Adipocyte (in vitro differentiated cells): ENCODE data around the gene VPS35.
"Not testable (repeated sequence)": the region's sequence is repeated elsewhere in the genome, so short reads cannot be mapped to it uniquely, and the experiment has no call there.

Source experiments
- DNase-seq: peaks from one replicate; pipeline ENCODE4 v3.0.0-alpha.2; 2015; ENCODE audit warnings: low read depth
- H3K27me3 ChIP-seq: replicated peaks from 2 replicates; pipeline ENCODE4 v1.7.0; 2013; ENCODE audit warnings: mild to moderate bottlenecking, low read length, moderate library complexity; ENCODE audit not compliant: control insufficient read depth, insufficient read depth
- H3K36me3 ChIP-seq: 2 replicates; pipeline ENCODE4 v1.7.0; 2013; ENCODE audit warnings: low read length, mild to moderate bottlenecking, moderate library complexity; ENCODE audit not compliant: control insufficient read depth, insufficient read depth, severe bottlenecking
- H3K4me1 ChIP-seq: 2 replicates; pipeline ENCODE4 v1.7.0; 2013; ENCODE audit warnings: mild to moderate bottlenecking, low read length, moderate library complexity; ENCODE audit not compliant: control insufficient read depth, insufficient read depth
- H3K4me3 ChIP-seq: 2 replicates; pipeline ENCODE4 v1.7.0; 2013; ENCODE audit warnings: mild to moderate bottlenecking, low read length, moderate library complexity
- H3K9ac ChIP-seq: 2 replicates; pipeline ENCODE4 v1.7.0; 2013; ENCODE audit warnings: mild to moderate bottlenecking, low read length, moderate library complexity
- H3K9me3 ChIP-seq: 2 replicates; pipeline ENCODE4 v1.7.0; 2013; ENCODE audit warnings: mild to moderate bottlenecking, low read length, moderate library complexity; ENCODE audit not compliant: control insufficient read depth

Gene VPS35

GRCh38 chr16:46689365-46690280, 645 bp upstream of the VPS35 start, which contains the start of gene ORC6:
TSS of gene ORC6 (plus strand) at chr16:46689659. CDS start at chr16:46689706, 47 bp downstream.
- DNase-seq: peak; percentile 99
- Histone ChIP-seq H3K36me3 (no peaks in the 10 kb centered on the region), H3K4me1 (peaks cover 29% of the 10 kb centered on the region), H3K9me3 (no peaks in the 10 kb centered on the region), H3K4me3 (peak within 1 kb of the TSS; percentile 97), H3K9ac (peak within 1 kb of the TSS; percentile 94), H3K27me3 (no peaks in the 10 kb centered on the region)

- Histone ChIP-seq H3K9ac (peak overlapping the region; percentile 94), H3K27me3 (no peaks in the 10 kb centered on the region), H3K9me3 (no peaks in the 10 kb centered on the region), H3K4me1 (peaks cover 29% of the 10 kb centered on the region), H3K36me3 (no peaks in the 10 kb centered on the region), H3K4me3 (peak overlapping the region; percentile 97)
- DNase-seq: peak; percentile 50
Observed at GRCh38 chr16:46688101-46688653, 801 bp downstream of the VPS35 start.

GRCh38 chr16:46687486-46687885, 1.5 kb downstream of the VPS35 start:
- Histone ChIP-seq H3K4me1 (peaks cover 29% of the 10 kb centered on the region), H3K4me3 (peak overlapping the region; percentile 97), H3K9ac (peak overlapping the region; percentile 94), H3K36me3 (no peaks in the 10 kb centered on the region), H3K27me3 (no peaks in the 10 kb centered on the region), H3K9me3 (no peaks in the 10 kb centered on the region)
- DNase-seq: no peak

GRCh38 chr16:46686815-46687473, 2.0 kb downstream of the VPS35 start:
- no peak for DNase-seq
- Histone ChIP-seq H3K9ac (no peak overlapping the region), H3K9me3 (no peaks in the 10 kb centered on the region), H3K4me1 (peaks cover 29% of the 10 kb centered on the region), H3K4me3 (peak overlapping the region; percentile 97), H3K27me3 (no peaks in the 10 kb centered on the region), H3K36me3 (no peaks in the 10 kb centered on the region)

GRCh38 chr16:46681867-46682266, 7.1 kb downstream of the VPS35 start:
- H3K27me3 ChIP-seq, H3K9ac ChIP-seq, H3K4me3 ChIP-seq, H3K4me1 ChIP-seq, DNase-seq, H3K9me3 ChIP-seq: not testable (repeated sequence)
- peaks cover 35% of the 10 kb centered on the region for H3K36me3 ChIP-seq

- DNase-seq, H3K27me3 ChIP-seq, H3K4me3 ChIP-seq, H3K9ac ChIP-seq, H3K4me1 ChIP-seq, H3K9me3 ChIP-seq: not testable (repeated sequence)
- peaks cover 69% of the 10 kb centered on the region for H3K36me3 ChIP-seq
Observed at GRCh38 chr16:46677943-46678342, 11.0 kb downstream of the VPS35 start.

- peak; percentile 76 for DNase-seq
- H3K27me3 ChIP-seq: no peaks in the 10 kb centered on the region
- peaks cover 83% of the 10 kb centered on the region for H3K36me3 ChIP-seq
- H3K4me1 ChIP-seq: no peaks in the 10 kb centered on the region
- H3K9ac ChIP-seq: no peak overlapping the region
- no peaks in the 10 kb centered on the region for H3K9me3 ChIP-seq
- no peak overlapping the region for H3K4me3 ChIP-seq
Observed at GRCh38 chr16:46673320-46674013, 15.5 kb downstream of the VPS35 start.

GRCh38 chr16:46662123-46662522, 26.9 kb downstream of the VPS35 start:
- Histone ChIP-seq H3K9ac (no peak overlapping the region), H3K9me3 (no peaks in the 10 kb centered on the region), H3K4me1 (no peaks in the 10 kb centered on the region), H3K36me3 (peaks cover 70% of the 10 kb centered on the region), H3K27me3 (no peaks in the 10 kb centered on the region), H3K4me3 (no peak overlapping the region)
- no peak for DNase-seq

GRCh38 chr16:46658925-46659324, 30.1 kb downstream of the VPS35 start:
- no peaks in the 10 kb centered on the region for H3K4me1 ChIP-seq
- peaks cover 54% of the 10 kb centered on the region for H3K36me3 ChIP-seq
- H3K9me3 ChIP-seq: no peaks in the 10 kb centered on the region
- H3K4me3 ChIP-seq: no peak overlapping the region
- H3K27me3 ChIP-seq: no peaks in the 10 kb centered on the region
- H3K9ac ChIP-seq: no peak overlapping the region
- DNase-seq: no peak

GRCh38 chr16:46651305-46651704, 37.7 kb downstream of the VPS35 start:
- no peak overlapping the region for H3K4me3 ChIP-seq
- H3K9me3 ChIP-seq: no peaks in the 10 kb centered on the region
- no peaks in the 10 kb centered on the region for H3K27me3 ChIP-seq
- peaks cover 13% of the 10 kb centered on the region for H3K4me1 ChIP-seq
- no peak overlapping the region for H3K9ac ChIP-seq
- no peak for DNase-seq
- no peaks in the 10 kb centered on the region for H3K36me3 ChIP-seq

- no peak for DNase-seq
- peaks cover 13% of the 10 kb centered on the region for H3K4me1 ChIP-seq
- H3K36me3 ChIP-seq: no peaks in the 10 kb centered on the region
- H3K9ac ChIP-seq: peak overlapping the region; percentile 78
- H3K9me3 ChIP-seq: no peaks in the 10 kb centered on the region
- no peaks in the 10 kb centered on the region for H3K27me3 ChIP-seq
- peak overlapping the region; percentile 78 for H3K4me3 ChIP-seq
Observed at GRCh38 chr16:46650254-46650623, 38.7 kb downstream of the VPS35 start.
